NAMALWA (cell line): ENCODE results near the gene PDE4D.
"Not testable (repeated sequence)": the region's sequence is repeated elsewhere in the genome, so short reads cannot be mapped to it uniquely, and the experiment has no call there.

Experiments
- DNase-seq: peaks from one replicate; pipeline ENCODE4 v3.0.0-alpha.2; 2015; ENCODE audit warnings: low spot score

Gene PDE4D

GRCh38 chr5:59416026-59416425 is 477.5 kb downstream of the PDE4D start:
- DNase-seq: no peak

GRCh38 chr5:59412428-59412827 is 481.1 kb downstream of the PDE4D start:
- no peak for DNase-seq

GRCh38 chr5:59408997-59409396 is 484.5 kb downstream of the PDE4D start:
- not testable (repeated sequence) for DNase-seq

GRCh38 chr5:59407967-59408366 is 485.6 kb downstream of the PDE4D start:
- DNase-seq: no peak

- no peak for DNase-seq
Observed at GRCh38 chr5:59401637-59402036, 491.9 kb downstream of the PDE4D start.

- not testable (repeated sequence) for DNase-seq
Observed at GRCh38 chr5:59394956-59395355, 498.6 kb downstream of the PDE4D start.

GRCh38 chr5:59393585-59394420 is 499.7 kb downstream of the PDE4D start:
- no peak for DNase-seq

GRCh38 chr5:59391576-59391975 is 501.9 kb downstream of the PDE4D start:
- DNase-seq: no peak

DNA sequence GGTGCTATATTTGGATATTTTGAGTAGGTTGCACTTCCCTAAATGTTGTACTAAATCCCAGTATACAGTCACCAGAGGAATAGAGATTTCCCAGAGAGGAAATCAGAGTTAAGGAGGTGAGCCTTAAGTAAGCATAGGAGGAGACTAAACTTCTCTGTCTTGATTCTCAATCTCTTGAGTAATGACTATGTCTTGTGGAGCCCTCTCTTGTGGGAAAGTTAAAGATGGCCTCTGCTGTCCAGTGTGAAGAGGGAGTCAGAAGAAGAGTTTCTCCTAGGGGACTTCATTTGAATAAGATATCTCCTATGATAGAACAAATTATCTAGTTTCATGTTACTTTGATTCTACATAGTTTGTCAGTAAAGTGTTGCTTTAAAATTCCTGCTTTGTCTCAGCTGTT is 502.5 kb downstream of the PDE4D start:
- DNase-seq: no peak

DNA sequence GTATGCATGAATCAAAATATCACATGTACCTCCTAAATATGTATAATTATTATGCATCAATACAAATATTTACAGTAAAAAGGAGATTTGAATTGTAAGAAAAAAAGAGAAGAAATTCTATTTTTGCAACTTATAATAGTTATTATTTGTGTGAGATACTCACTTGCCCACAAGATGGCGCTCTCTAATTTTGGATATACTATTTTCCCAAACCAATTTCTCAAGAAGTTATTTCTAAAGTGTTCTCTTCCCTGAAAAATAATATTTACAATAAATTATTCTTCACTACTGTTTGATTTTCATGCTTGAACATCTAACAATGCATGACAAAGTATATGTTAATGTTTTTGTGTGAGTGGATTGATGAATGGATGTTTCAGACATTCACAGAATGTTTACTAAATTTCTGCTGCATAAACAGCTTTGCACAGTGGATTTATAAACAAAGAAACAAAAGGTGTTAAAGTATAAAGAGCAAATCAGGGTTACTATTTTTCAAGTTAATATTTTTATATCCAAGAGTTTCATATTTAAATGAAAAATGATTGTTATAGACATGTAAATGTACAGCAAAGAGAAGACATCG is 503.4 kb downstream of the PDE4D start:
- peak; percentile 36 for DNase-seq

GRCh38 chr5:59387127-59387526 is 506.4 kb downstream of the PDE4D start:
- DNase-seq: no peak

DNA sequence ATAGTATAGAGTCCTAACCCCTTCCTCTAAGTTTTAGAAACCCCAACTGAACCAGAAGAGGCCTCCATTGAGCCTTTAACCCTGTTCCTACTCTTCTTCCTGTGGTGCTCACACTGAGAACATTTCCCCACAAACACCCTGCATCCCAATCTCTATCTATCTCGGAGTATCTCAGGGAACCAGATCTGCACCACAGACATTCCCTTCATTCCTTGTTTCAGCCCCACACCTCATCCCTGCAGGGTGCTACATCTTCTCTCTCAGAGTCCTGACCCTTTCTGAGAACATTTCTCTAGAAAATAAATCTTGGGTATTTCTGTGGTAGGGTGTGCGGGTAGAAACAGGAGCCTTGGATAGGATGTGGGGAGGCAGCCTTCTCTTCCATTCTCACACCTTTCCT is 507.8 kb downstream of the PDE4D start:
- DNase-seq: no peak

DNA sequence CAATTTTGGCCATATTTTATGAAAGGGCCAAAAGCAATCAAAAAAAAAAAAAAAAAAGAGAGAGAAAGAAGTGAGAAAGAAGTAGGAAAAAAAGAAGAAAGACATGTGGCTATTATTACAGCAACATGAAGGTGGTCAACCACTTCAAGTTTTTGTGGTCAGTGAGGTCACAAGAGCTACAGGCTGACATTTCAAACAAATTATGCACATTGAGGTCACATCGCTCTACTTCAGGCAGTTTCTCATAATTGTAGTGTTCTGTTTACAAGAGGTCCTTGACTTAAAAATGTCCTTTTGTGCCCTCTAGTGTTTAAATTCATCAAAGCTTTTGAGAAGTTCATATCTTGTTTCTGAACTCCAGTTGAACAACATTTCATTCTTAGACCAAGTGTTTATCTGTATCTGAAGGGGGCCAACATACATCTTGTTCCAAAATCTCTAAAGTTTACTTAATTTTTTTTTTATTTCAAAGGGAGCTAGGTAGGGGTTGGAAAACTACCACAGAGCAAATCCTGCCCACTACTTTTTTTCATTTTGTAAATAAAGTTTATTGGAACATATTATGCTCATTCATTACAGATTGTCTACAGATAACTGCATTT is 513.1 kb downstream of the PDE4D start:
- DNase-seq: peak; percentile 72

- not testable (repeated sequence) for DNase-seq
Observed at GRCh38 chr5:59374036-59374435, 519.5 kb downstream of the PDE4D start.

- DNase-seq: no peak
Observed at GRCh38 chr5:59371525-59372127, 521.9 kb downstream of the PDE4D start.

GRCh38 chr5:59368951-59369350 is 524.6 kb downstream of the PDE4D start:
- no peak for DNase-seq

GRCh38 chr5:59367791-59368394 is 525.6 kb downstream of the PDE4D start:
- peak; percentile 58 for DNase-seq

- DNase-seq: no peak
Observed at GRCh38 chr5:59366784-59367183, 526.7 kb downstream of the PDE4D start.

DNA sequence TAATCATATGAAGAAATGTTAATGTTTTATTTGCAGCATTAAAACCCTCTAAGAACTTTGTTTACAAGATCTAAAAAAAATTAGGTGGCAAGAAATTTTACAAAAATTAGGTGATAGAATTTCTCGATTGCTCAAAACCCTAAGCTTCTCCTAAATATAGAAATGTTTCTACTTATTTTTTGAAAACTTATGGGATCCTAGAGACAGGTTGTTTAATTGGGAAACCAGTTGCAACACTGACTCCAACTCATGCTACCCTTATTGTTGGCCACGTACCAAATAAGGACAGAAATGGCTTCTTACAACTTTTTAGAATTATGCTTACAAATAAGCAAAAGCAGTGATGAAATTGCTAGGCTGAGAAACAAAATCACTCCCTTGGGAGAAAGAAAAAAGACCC is 531.1 kb downstream of the PDE4D start:
- no peak for DNase-seq

DNA sequence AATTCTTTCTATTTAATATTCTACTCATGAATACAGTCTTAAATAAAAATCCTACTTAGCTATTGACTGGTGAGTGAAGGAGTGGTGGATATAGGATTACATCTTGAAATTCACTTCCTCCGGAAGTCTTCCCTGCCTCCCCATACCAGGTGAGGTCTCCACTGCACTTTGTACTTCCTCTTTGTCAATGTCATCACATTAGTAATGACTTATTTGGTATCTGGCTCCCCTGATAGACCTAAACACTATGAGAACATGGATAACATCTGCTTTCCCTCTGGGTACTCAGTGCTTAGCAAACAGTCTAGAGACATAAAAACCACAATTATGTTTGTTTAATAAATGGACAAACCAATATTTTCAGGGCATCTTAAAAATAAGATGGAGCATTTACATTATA is 532.1 kb downstream of the PDE4D start:
- no peak for DNase-seq

DNA sequence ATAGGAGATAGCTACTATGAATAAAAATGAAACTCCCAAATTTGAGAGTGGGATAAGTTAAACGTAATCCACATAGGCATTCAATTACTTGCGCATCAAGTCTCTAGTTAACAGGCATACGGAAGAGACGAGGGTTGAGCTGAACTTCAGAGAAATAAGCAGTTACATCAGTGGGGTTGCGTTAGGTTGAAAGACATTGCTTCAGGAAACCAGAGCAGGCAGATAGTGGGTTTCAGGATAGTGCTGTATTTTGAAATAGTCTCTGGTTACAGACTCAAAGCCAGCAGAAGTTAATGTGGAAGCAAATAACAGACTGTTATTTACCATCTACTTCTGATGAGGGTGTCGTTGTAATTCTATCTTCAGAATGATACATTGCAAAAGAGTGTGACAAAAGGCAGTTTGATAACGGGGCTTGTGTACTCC is 533.4 kb downstream of the PDE4D start:
- no peak for DNase-seq
